H1 (cell line): Measurements from ENCODE around the gene PDP2. TPM values are rescaled to one million over a fixed set of nuclear protein-coding genes. Genes with fewer than 3 reads are reported as not detected.

ENCODE experiments used
- CTCF ChIA-PET: fragments of 300-600 bp; sonication (Branson Sonifier 250); formaldehyde crosslinking; loops from one replicate; lab custom pipeline; 2021; ENCODE audit not compliant: partially characterized antibody; lab: Charles Lee
- POLR2A ChIA-PET: fragments of 300-600 bp; sonication (Branson Sonifier 250); formaldehyde crosslinking; loops from one replicate; lab custom pipeline; 2021; ENCODE audit warnings: inconsistent platforms; ENCODE audit not compliant: partially characterized antibody; lab: Charles Lee
- DNase-seq, 2 experiments: peaks; one replicate each; pipeline versions ENCODE4 v3.0.0 to v3.0.0-alpha.2; 2010 to 2022; ENCODE audit warnings: low spot score in 2 of 2, low read depth in 1 of 2, mixed read lengths in 1 of 2
- FAIRE-seq: peaks from 2 replicates; lab custom pipeline; 2011; peaks lifted over from hg19 to GRCh38; lab: Jason Lieb, UNC
- H2AFZ ChIP-seq: 2 replicates; pipeline ENCODE4 v1.8.1; 2012; ENCODE audit warnings: low read length, inconsistent platforms
- H2AK5ac ChIP-seq: 2 replicates; pipeline ENCODE4 v1.6.1; 2013; ENCODE audit warnings: low read depth, low read length
- H2BK120ac ChIP-seq: replicated peaks from 2 replicates; pipeline ENCODE3; 2013; ENCODE audit warnings: low read depth, low read length, inconsistent platforms
- H2BK12ac ChIP-seq: 2 replicates; pipeline ENCODE4 v1.6.1; 2013; ENCODE audit warnings: low read depth, low read length
- H2BK15ac ChIP-seq: 2 replicates; pipeline ENCODE4 v1.6.1; 2013; ENCODE audit warnings: low read length
- H2BK20ac ChIP-seq: 2 replicates; pipeline ENCODE4 v1.6.1; 2013; ENCODE audit warnings: low read length
- H2BK5ac ChIP-seq: 2 replicates; pipeline ENCODE4 v1.6.1; 2013; ENCODE audit warnings: low read depth, low read length
- H3K14ac ChIP-seq: 2 replicates; pipeline ENCODE4 v1.6.1; 2013; ENCODE audit warnings: inconsistent platforms; ENCODE audit not compliant: insufficient read length
- H3K18ac ChIP-seq: 2 replicates; pipeline ENCODE4 v1.6.1; 2013; ENCODE audit warnings: low read length; ENCODE audit errors: extremely low read depth
- H3K23ac ChIP-seq: 2 replicates; pipeline ENCODE4 v1.6.1; 2013; ENCODE audit warnings: inconsistent platforms; ENCODE audit not compliant: insufficient read length
- H3K23me2 ChIP-seq: 2 replicates; pipeline ENCODE4 v1.6.1; 2013; ENCODE audit warnings: low read depth, low read length
- H3K27ac ChIP-seq: 2 replicates; pipeline ENCODE4 v1.6.1; 2011; ENCODE audit warnings: low read depth, low read length, inconsistent platforms
- H3K27me3 ChIP-seq, 4 experiments: replicated peaks in 1 of 4; 1 replicate in 1 of 4; 2 replicates in 3 of 4; pipeline versions ENCODE4 v1.6.1 to v1.8.1; 2011 to 2013; ENCODE audit warnings: low read length in 3 of 4, mild to moderate bottlenecking in 3 of 4, inconsistent platforms in 2 of 4, mixed read lengths in 2 of 4, moderate library complexity in 1 of 4; ENCODE audit not compliant: control insufficient read depth in 3 of 4, insufficient read depth in 3 of 4; ENCODE audit errors: extremely low read depth in 1 of 4
- H3K36me3 ChIP-seq, 4 experiments: 2 replicates each; pipeline versions ENCODE4 v1.6.1 to v1.8.1; 2011 to 2013; ENCODE audit warnings: mild to moderate bottlenecking in 4 of 4, low read length in 3 of 4, moderate library complexity in 2 of 4, control low read depth in 1 of 4, inconsistent platforms in 1 of 4; ENCODE audit not compliant: insufficient read depth in 4 of 4, control insufficient read depth in 2 of 4
- H3K4ac ChIP-seq: replicated peaks from 2 replicates; pipeline ENCODE3; 2013; ENCODE audit warnings: low read length, low read depth, mixed read lengths, inconsistent platforms; ENCODE audit not compliant: insufficient read length
- H3K4me1 ChIP-seq, 4 experiments: replicated peaks in 1 of 4; 1 replicate in 1 of 4; 2 replicates in 3 of 4; pipeline versions ENCODE4 v1.6.1 to v1.8.1; 2011 to 2013; ENCODE audit warnings: low read length in 3 of 4, inconsistent platforms in 2 of 4, mixed read lengths in 1 of 4; ENCODE audit not compliant: insufficient read depth in 4 of 4, control insufficient read depth in 3 of 4
- H3K4me2 ChIP-seq, 2 experiments: 2 replicates each; pipeline versions ENCODE4 v1.6.1 to v1.8.1; 2011 to 2013; ENCODE audit warnings: low read depth in 2 of 2, low read length in 2 of 2, control low read depth in 1 of 2, inconsistent platforms in 1 of 2, mild to moderate bottlenecking in 1 of 2; ENCODE audit not compliant: insufficient read depth in 1 of 2
- H3K4me3 ChIP-seq, 4 experiments: fragments of 200-600, 300-600 bp in 1 of 4; sonication (generic), shearing (Covaris generic), sonication (Bioruptor Twin) in 1 of 4; 2 replicates each; pipeline versions ENCODE4 v1.5.1 to v1.8.1; 2011 to 2016; ENCODE audit warnings: low read length in 4 of 4, low read depth in 3 of 4, control low read depth in 2 of 4, inconsistent platforms in 2 of 4, mild to moderate bottlenecking in 2 of 4, mixed read lengths in 1 of 4, moderate library complexity in 1 of 4; ENCODE audit not compliant: insufficient read depth in 2 of 4; ENCODE audit errors: extremely low read depth in 1 of 4
- H3K56ac ChIP-seq: replicated peaks from 2 replicates; pipeline ENCODE3; 2013; ENCODE audit warnings: low read depth, mild to moderate bottlenecking, mixed read lengths, low read length, inconsistent platforms; ENCODE audit not compliant: insufficient read length
- H3K79me1 ChIP-seq: 2 replicates; pipeline ENCODE4 v1.6.1; 2013; ENCODE audit warnings: low read depth, low read length, control low read depth
- H3K79me2 ChIP-seq, 2 experiments: 2 replicates each; pipeline versions ENCODE4 v1.6.1 to v1.8.1; 2012 to 2013; ENCODE audit warnings: low read length in 2 of 2, mild to moderate bottlenecking in 2 of 2, inconsistent platforms in 1 of 2; ENCODE audit not compliant: insufficient read depth in 2 of 2, control insufficient read depth in 1 of 2
- H3K9ac ChIP-seq, 4 experiments: replicated peaks in 1 of 4; 1 replicate in 1 of 4; 2 replicates in 3 of 4; pipeline versions ENCODE4 v1.6.1 to v1.8.1; 2011 to 2013; ENCODE audit warnings: low read depth in 3 of 4, low read length in 3 of 4, control low read depth in 2 of 4, mild to moderate bottlenecking in 2 of 4, moderate library complexity in 2 of 4, inconsistent platforms in 1 of 4; ENCODE audit errors: extremely low read depth in 1 of 4
- H3K9me3 ChIP-seq, 2 experiments: 2 replicates each; pipeline versions ENCODE4 v1.6.1 to v1.8.1; 2012 to 2013; ENCODE audit warnings: mild to moderate bottlenecking in 2 of 2, moderate library complexity in 2 of 2, control low read depth in 1 of 2, inconsistent platforms in 1 of 2, low read depth in 1 of 2, low read length in 1 of 2, mixed read lengths in 1 of 2; ENCODE audit not compliant: insufficient read depth in 2 of 2
- H4K20me1 ChIP-seq, 2 experiments: replicated peaks in 1 of 2; 2 replicates each; pipeline versions ENCODE3 to v1.8.1; 2011 to 2013; ENCODE audit warnings: inconsistent platforms in 2 of 2, low read length in 2 of 2, mild to moderate bottlenecking in 1 of 2; ENCODE audit not compliant: insufficient read depth in 2 of 2, control insufficient read depth in 1 of 2
- H4K5ac ChIP-seq: 2 replicates; pipeline ENCODE4 v1.6.1; 2013; ENCODE audit warnings: low read length, low read depth, mixed read lengths, inconsistent platforms; ENCODE audit not compliant: insufficient read length
- H4K8ac ChIP-seq: 2 replicates; pipeline ENCODE4 v1.8.0; 2013; ENCODE audit warnings: mild to moderate bottlenecking, moderate library complexity, low read length, inconsistent platforms; ENCODE audit not compliant: insufficient read depth; ENCODE audit errors: extremely low read depth
- H4K91ac ChIP-seq: replicated peaks from 2 replicates; pipeline ENCODE3; 2013; ENCODE audit warnings: low read length, mixed read lengths, inconsistent platforms; ENCODE audit not compliant: insufficient read length
- CHD2 ChIP-seq: IDR thresholded peaks from 2 replicates; pipeline ENCODE4 v1.6.1; 2012; ENCODE audit warnings: low read length, improper control_type of control experiment
- CREB1 ChIP-seq: IDR thresholded peaks from 2 replicates; pipeline ENCODE4 v1.6.1; 2012; ENCODE audit warnings: inconsistent platforms
- EZH2 ChIP-seq: fragments of 200-600 bp; sonication (generic); IDR thresholded peaks from 2 replicates; pipeline ENCODE4 v1.7.1; 2012; ENCODE audit warnings: low read depth, mild to moderate bottlenecking, moderate library complexity, low read length, inconsistent platforms; ENCODE audit not compliant: severe bottlenecking
- GABPA ChIP-seq: IDR thresholded peaks from 2 replicates; pipeline ENCODE4 v1.6.1; 2011; ENCODE audit warnings: mild to moderate bottlenecking, low read length, moderate library complexity, borderline replicate concordance; ENCODE audit not compliant: insufficient read depth
- HDAC2 ChIP-seq, 2 experiments: fragments of 300-600 bp in 1 of 2; sonication (generic) in 1 of 2; IDR thresholded peaks; 2 replicates each; pipeline ENCODE4 v1.6.1; 2011 to 2012; ENCODE audit warnings: low read depth in 2 of 2, low read length in 2 of 2, mild to moderate bottlenecking in 2 of 2, moderate library complexity in 2 of 2, borderline replicate concordance in 1 of 2, inconsistent platforms in 1 of 2
- KDM5A ChIP-seq: fragments of 200-600 bp; IDR thresholded peaks from 2 replicates; pipeline ENCODE4 v1.7.1; 2012; ENCODE audit warnings: mild to moderate bottlenecking, low read length, inconsistent platforms, mixed read lengths
- PHF8 ChIP-seq: fragments of 200-600 bp; sonication (generic); conservative IDR thresholded peaks from 2 replicates; pipeline ENCODE4 v1.7.1; 2012; ENCODE audit warnings: low read depth, mild to moderate bottlenecking, inconsistent platforms, low read length, moderate library complexity
- SAP30 ChIP-seq: fragments of 300-600 bp; sonication (generic); IDR thresholded peaks from 2 replicates; pipeline ENCODE4 v1.7.1; 2012; ENCODE audit warnings: low read length, moderate library complexity, mild to moderate bottlenecking, inconsistent platforms; ENCODE audit not compliant: insufficient read depth, insufficient replicate concordance
- SIX5 ChIP-seq: IDR thresholded peaks from 2 replicates; pipeline ENCODE4 v1.6.1; 2011; ENCODE audit warnings: mild to moderate bottlenecking, low read depth, low read length
- SRF ChIP-seq: IDR thresholded peaks from 2 replicates; pipeline ENCODE4 v1.6.1; 2011; ENCODE audit warnings: mild to moderate bottlenecking, low read depth, low read length, moderate library complexity
- TAF7 ChIP-seq: optimal IDR thresholded peaks from 2 replicates; pipeline ENCODE3; 2011; ENCODE audit warnings: low read depth, mild to moderate bottlenecking, inconsistent platforms, low read length, moderate library complexity, borderline replicate concordance
- TBP ChIP-seq: IDR thresholded peaks from 2 replicates; pipeline ENCODE4 v1.6.1; 2011; ENCODE audit warnings: low read depth, low read length, improper control_type of control experiment
- YY1 ChIP-seq: IDR thresholded peaks from 2 replicates; pipeline ENCODE4 v1.6.1; 2011; ENCODE audit warnings: low read depth, mild to moderate bottlenecking, low read length
- WGBS, 2 experiments: shearing (Covaris generic) in 1 of 2; methylation state at CpG; one replicate each; pipeline versions ENCODE4 v1.1.6 to v1.1.7; 2013 to 2015; ENCODE audit warnings: low lambda C conversion rate in 2 of 2, mixed read lengths in 2 of 2, inconsistent platforms in 1 of 2, low coverage in 1 of 2, missing lambda C conversion rate in 1 of 2; ENCODE audit not compliant: insufficient replicate concordance in 2 of 2, insufficient coverage in 1 of 2, insufficient read length in 1 of 2; ENCODE audit errors: extremely low coverage in 1 of 2, missing lambda C conversion rate in 1 of 2; 5-methylcytosine and 5-hydroxymethylcytosine counted together
- polyA plus RNA-seq, 7 experiments: library from polyadenylated mRNA; depleted of rRNA in 3 of 7; stranded (reverse) in 5 of 7; unstranded in 2 of 7; fragments of >200 nt in 5 of 7; fragments of 200-250 nt in 2 of 7; gene quantifications; 1 replicate in 5 of 7; 2 replicates in 1 of 7; 4 replicates in 1 of 7; pipeline versions ENCODE4 v1.2.1 to v1.2.3, GENCODE V29; 2011 to 2013; ENCODE audit warnings: missing spikeins in 2 of 7, mixed read lengths in 2 of 7
- total RNA-seq: library from RNA; stranded (reverse); fragmentation: NEBNext Ultra II Directional; extraction: Animal tissue kit (Norgen Biotek cat#: 25700); gene quantifications from 2 replicates; pipeline ENCODE4 v1.2.1, GENCODE V29; 2021
- TF ChIP-seq, protein P1 (sequence below): IDR thresholded peaks from 2 replicates; pipeline ENCODE4 v1.6.1; 2012; ENCODE audit warnings: inconsistent platforms

PDP2 gene
- total and polyA plus RNA-seq, 2 of the 8 experiments (the other 6 are each of a cell fraction or from before 2014, with no cell fraction given): 11.7 to 36.5 TPM

DNA sequence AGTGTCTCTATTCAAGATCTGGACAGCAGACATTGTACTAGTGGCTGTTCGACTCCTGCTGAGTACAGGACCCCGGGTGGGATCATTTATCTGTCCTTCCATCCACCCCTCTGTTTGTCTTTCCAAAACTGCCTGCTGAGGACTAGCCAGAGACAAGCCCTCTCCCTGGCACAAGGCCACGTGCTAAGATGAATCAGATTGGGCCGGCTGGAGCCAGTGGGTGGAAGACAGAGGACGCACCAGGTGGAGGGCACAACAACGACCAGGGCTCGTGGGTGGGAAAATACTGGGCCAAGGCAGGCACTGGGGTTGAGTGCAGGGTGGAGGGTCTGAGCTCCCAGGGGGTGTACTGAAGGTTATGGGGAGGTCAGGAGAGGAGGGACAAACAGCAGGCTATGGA is 37.5 kb upstream of the PDP2 start:
- H3K23ac ChIP-seq: no peak overlapping the region
- peaks cover 14 to 45% (median 36%) of the 10 kb centered on the region in 4 experiments for H3K27me3 ChIP-seq
- H3K14ac ChIP-seq: no peak overlapping the region
- H3K36me3 ChIP-seq: no peaks in the 10 kb centered on the region
- DNase-seq: no peak
- H4K91ac ChIP-seq: no peak overlapping the region
- no peak overlapping the region for H3K4me3 ChIP-seq
- 87% methylated on average over 7 of the region's 7 CpGs; no CpG with 5 or more reads in 1 of the 2 experiments for WGBS, 2 experiments
- POLR2A ChIA-PET: interaction anchor here (1.3 to 2.1 kb wide), 3 partner anchors 9 to 19 kb away, joined by 4 to 14 read pairs (median 5); partner anchors contain the start of gene NAE1
- H2AK5ac ChIP-seq: no peak overlapping the region
- no peak overlapping the region for H2BK5ac ChIP-seq
- peaks cover 0 to 2% (median 0%) of the 10 kb centered on the region in 4 experiments; a peak in 3 of 7 replicates for H3K4me1 ChIP-seq
- no peaks in the 10 kb centered on the region for H3K79me2 ChIP-seq
- no peaks in the 10 kb centered on the region for H3K79me1 ChIP-seq
- peaks cover 12% of the 10 kb centered on the region for H3K23me2 ChIP-seq
- H4K5ac ChIP-seq: no peak overlapping the region
- no peak overlapping the region for H3K4me2 ChIP-seq
- FAIRE-seq: no peak
- no peak overlapping the region for H3K27ac ChIP-seq
- H3K4ac ChIP-seq: no peak overlapping the region
- no peak overlapping the region for H2BK12ac ChIP-seq
- no peak overlapping the region for H3K56ac ChIP-seq
- no peak overlapping the region for H2BK120ac ChIP-seq
- no peak overlapping the region for H3K9ac ChIP-seq
- no peak overlapping the region for H2AFZ ChIP-seq
- CTCF ChIA-PET: interaction anchor here (0.9 to 13.4 kb wide), 6 partner anchors 11 to 192 kb away, joined by 3 to 162 read pairs (median 6); partner anchors contain the start of gene NAE1
- H2BK15ac ChIP-seq: 0 out of 2 replicates have a peak overlapping the region, but pooled peaks have one; percentile 23
- H4K20me1 ChIP-seq: peaks cover 0 to 3% of the 10 kb centered on the region in 2 experiments
- no peak overlapping the region for H4K8ac ChIP-seq
- H3K9me3 ChIP-seq: no peaks in the 10 kb centered on the region
- H2BK20ac ChIP-seq: no peak overlapping the region
- no peak overlapping the region for H3K18ac ChIP-seq
- TF ChIP-seq SIX5: no peak
- TF ChIP-seq PHF8: no peak
- TF ChIP-seq GABPA: no peak
- no peak for TF ChIP-seq HDAC2 (IDR thresholded peaks at IDR 0.05; ENCODE audit: borderline replicate concordance in 1 of 2, low read depth in 2 of 2, low read length in 2 of 2)
- no peak for TF ChIP-seq EZH2
- no peak for TF ChIP-seq CREB1
- no peak for TF ChIP-seq TBP
- TF ChIP-seq SAP30: no peak
- TF ChIP-seq, protein P1, sequence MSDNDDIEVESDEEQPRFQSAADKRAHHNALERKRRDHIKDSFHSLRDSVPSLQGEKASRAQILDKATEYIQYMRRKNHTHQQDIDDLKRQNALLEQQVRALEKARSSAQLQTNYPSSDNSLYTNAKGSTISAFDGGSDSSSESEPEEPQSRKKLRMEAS: no peak
- no peak for TF ChIP-seq SRF
- TF ChIP-seq YY1: no peak
- TF ChIP-seq TAF7: no peak
- no peak for TF ChIP-seq CHD2
- no peak for TF ChIP-seq KDM5A
